GM18502 (cell line): ENCODE results near the gene IPCEF1.
"Not testable (repeated sequence)": the region's sequence is repeated elsewhere in the genome, so short reads cannot be mapped to it uniquely, and the experiment has no call there.

Experiments
- ATAC-seq: cut with Tn5 transposase; IDR thresholded peaks from one replicate; pipeline ENCODE4 v1.9.1; 2021; ENCODE audit warnings: mild to moderate bottlenecking; ENCODE audit not compliant: unreplicated experiment, poor library complexity

IPCEF1 gene

DNA sequence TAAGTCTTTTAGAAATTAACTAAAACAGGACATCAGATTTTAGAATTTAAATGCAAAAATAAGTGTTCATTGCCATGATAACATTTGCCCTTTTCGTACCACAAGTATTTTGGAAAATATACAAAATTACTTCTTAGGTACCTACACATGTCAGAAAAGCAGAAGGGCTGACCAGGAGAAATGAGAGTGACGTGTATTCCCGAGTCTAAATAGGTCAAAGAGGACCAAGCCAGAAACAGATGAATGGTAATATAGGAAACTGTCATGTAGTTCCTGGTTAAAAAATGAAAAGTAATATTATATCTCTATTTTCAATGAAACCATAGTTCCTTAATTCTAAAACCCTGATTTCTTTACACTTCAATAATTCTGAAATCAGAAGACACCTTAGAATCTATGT is 126.2 kb downstream of the IPCEF1 start:
- ATAC-seq, result no peak

DNA sequence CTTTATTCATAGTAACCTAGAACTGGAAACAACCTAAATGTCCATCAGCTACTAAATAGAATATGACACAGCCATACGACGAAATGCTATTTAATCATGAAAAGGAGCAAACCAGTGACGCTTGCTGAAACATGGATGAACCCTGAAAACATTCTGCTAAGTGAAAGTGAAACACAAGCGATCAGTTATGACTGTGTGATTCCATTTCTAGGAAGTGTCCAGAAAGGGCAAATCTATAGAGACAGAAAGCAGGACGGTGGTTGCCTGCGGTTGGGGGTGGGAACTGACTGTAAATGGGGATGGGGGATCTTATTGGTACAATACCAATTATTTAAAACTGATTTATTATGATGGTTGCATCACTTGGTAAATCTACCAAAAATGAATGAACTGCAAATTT is 126.8 kb downstream of the IPCEF1 start:
- peak; percentile 79 for ATAC-seq

DNA sequence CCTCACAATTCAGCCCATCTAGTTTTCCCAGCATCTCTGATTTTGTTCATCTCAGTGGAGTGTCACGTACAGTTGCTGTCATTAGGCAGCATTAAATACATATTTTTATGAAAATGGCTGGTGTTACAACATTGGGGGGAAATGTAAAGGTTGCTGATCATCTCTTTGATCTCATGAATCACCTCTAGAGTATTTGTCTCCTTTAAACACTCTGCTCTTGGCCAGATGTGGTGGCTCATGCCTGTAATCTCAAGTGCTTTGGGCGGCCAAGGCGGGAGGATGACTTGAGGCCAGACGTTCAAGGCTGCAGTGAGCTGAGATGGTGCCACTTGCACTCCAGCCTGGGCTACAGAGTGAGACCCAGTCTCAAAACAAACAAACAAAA is 128.1 kb downstream of the IPCEF1 start:
- no peak for ATAC-seq

DNA sequence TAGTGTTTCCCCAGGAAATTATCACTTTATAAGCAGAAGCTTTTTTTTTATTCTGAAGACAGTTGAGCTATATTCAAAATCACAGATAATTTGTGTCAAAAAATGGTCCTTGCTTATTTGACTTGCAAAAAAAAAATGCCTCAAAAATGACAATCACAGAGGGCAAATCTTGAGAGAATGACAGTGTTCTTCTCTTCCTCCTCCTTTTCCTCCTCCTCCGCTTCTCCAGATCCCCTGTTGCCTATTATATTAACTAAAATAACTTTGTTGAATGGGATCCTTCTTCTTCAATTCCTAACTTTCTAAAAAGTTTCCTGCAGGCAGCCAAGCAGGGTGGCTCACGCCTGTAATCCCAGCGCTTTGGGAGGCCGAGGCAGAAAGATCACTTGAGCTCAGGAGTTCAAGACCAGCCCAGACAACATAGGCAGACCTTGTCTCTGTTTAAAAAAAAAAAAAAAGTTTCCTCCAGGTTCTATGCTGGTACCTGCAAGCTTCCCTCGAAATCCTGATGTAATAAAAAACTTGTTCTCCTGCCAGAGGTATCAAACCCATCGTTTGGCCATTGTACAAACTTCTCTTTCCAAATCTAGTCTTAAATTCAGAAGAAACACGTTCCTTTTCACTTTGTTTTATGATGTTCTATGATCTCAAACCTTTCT is 128.6 kb downstream of the IPCEF1 start:
- ATAC-seq, result no peak

DNA sequence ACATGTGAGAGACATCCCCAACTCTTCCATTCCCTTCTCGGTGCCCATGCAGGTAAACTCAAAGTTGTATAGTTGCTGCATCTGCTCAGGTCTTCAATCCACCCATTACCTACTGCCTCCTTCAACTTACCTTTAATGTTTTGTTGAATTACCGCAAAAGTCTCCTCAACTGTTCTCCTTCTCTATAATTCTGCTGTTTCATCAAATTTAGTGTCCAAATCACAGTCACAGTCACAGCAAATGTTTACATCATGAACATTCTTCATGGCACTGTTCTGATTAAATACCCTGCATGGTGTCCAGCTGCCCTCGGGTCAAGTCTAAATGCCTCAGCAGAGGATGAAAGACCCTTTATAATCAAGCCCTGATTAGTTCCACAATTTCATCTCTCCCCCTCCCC is 130.1 kb downstream of the IPCEF1 start:
- no peak for ATAC-seq

DNA sequence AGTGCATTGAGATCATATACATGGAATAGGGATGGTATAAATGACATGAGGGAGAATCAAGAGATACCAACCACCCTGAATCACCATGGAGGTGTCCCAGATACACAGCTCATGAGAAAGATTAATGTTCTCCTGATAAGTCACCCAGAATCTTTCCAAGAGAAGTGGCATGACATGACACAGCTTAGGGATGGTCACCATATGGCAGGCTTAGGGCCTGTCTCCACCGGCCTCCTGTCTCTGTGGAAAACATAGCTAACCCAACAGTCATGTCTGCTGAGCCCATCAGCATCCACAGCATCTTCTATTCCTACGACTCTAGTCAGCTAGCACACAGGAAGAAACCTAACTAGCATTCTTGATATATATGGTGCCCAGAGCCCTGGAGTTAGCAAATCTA is 133.3 kb downstream of the IPCEF1 start:
- ATAC-seq, result no peak

DNA sequence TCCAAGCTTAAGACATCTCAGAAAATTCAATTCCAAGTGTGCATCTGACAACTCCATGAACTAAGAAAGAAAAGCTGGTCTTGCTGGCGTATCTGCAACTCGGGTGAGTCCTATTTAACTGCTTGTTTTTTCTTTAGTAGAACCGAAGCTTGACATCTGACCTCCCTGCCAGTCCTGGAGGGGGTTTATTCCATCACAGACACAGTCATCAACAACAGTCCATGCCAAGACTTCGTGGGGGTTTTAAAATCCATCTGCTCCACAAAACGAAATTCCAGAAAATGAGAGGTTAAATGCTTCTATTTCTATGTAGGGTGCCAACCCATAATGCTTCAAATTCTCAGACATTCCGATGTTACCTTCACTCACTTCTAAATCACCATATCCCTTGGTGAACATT is 133.9 kb downstream of the IPCEF1 start:
- no peak for ATAC-seq

DNA sequence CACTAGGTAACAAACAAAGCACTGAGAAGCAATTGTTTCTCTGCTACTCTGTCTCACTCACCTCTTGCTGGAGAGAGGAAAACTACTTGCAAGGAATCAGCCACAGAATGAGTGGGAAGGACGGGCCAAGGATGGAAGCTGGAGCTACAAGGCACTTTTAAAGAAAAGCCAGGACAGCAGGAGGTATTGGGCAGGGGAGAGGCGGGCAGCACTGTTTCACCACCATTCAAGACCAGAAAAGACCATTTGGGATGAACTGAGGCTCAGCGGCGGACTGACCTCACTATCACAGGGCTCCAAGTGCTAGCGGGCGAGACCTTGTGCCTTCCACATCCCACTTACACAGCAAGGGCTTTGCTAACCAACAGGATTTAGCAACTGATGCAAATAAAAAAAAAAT is 137.4 kb downstream of the IPCEF1 start:
- ATAC-seq, result no peak

DNA sequence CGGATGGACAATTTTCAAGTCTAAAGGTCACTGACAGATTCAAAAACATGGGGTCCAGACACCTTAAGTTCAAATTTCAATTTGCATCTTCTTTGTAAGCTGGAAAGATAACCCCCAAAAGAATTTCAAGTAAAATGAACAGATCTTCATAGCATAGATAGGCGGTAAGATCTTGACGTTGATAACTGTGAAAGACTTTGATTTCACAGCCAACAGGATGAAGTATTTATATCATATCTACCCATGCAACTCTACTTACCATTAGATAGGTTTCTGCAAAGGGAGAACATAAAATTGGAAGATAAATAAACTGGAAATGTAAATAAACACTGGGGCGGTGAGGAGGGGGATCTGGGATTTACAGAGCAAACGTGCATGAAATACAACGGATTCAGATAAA is 137.8 kb downstream of the IPCEF1 start:
- no peak for ATAC-seq

DNA sequence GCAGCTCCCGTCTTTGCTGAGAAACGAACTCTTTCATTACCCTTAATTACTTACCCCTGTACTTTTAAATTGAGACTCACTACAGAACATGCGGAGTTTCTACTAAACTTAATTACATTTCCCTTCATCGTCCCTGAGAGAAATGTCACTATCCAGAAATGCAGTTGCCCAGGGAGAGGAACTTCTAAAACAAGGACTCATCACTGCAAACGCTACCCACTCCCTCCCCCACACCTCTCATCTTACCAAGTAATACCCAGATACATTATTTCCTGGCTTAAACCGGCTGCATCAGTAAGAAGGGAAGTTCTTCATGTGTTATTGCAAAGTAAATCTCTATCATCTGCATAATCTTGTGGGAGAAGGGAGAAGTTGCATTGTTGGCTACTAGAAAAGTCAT is 138.3 kb downstream of the IPCEF1 start:
- ATAC-seq, result no peak

DNA sequence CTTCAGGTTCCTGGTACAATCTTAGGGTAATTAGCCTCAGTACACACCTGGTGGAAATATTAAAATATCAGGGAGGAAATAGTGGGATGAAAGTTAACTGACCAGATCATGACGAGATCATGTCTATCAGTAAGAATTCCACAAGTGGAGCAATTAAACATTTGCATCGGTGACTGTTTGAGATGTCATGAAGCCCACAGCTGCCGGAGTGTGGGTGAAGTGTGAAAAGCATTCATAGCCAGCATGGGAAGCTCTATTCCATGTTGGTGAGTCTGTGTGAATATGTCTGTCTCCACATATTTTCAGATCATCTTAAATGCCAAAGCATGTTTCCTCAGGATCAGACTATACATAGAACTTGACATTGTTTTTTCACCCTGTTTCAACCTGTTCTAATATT is 142.8 kb downstream of the IPCEF1 start:
- no peak for ATAC-seq

DNA sequence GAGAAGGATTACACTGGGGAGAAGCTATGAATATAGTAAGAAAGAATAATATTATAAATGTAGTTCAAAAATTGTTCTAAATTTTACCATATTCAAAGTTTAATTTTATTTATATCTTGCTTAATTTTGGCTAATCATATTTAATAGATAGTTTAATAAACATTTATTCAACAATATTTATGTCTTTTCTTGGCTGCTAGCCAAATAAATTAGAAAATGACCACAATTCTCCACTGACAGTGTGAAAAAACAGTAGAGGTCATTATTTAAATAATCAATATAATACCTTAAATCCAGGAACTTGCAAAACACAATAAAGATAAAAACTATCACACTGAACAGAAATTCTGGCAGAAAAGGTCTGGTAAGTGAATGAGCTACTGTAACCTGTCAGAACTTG is 145.9 kb downstream of the IPCEF1 start:
- no peak for ATAC-seq

DNA sequence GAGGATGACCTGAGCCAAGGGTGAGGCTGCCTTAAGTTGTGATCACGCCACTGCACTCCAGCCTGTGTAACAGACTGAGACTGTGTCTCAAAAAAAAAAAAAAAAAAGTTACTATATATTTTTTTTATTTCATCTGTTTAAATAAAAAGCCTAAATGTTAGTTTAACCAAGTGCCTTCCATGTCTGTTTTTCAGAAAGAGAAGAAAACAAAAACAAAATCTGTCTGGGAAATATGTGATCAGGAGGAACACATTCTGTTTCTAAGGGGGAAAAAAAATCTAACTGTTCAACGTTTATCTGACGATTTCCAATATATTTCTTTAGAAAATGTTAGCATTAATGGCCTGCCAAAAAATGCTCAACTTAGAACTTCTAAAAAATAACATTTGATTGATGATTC is 147.0 kb downstream of the IPCEF1 start:
- ATAC-seq, result no peak

DNA sequence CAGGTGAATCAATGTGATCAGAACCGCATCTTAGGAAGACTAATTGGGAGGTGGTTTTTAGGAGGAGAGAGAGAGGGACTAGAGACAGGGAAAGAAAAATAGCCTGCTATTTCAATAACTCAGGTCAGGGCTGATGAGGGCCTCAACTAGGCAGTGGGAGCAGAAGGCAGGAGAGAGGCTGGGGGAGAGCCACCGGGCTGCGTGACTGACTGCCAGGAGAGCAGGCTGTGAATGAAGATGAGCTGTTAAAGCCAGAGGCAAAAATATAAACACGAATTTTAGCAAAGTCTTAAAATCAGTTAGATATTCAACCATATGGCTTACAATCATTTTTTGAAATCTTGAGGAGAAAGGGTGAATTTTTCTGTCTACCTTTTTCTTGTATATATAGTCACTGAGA is 149.6 kb downstream of the IPCEF1 start:
- no peak for ATAC-seq

DNA sequence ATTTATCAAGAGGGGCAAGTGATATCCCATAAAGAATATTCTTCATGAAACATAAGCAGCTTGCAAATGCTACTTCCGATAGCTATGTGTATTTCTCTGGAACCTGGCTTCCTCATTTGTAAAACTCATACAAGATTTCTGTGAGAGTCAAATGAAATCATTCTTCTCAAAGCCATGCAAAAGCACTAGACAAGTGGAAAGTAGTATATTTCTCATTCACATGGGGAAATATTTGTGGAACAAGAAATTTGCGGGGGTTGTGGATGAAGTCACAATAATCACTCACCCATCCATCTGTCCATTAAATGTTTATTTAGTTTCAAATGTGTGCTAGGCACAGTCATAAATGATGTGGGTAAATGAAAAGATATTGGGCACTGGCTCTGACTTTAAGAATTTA is 150.5 kb downstream of the IPCEF1 start:
- no peak for ATAC-seq

DNA sequence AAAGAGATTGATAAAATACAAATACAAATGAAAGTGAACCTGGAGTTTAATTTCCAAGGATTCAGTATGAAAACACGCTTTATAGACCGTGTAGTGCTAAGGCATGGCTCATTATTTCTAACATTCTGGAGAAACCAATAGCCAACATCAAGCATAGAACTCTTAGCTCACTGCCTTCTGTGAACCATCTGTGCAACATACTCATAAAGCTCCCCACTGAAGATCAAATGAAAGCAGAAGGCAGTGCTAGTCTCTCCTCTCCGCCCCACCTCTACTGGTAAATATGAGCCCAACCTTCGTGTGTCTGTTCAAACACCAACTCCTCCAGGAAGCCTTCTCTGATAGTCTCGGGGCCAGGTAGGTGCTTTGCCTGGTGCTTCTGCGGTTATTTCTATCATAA is 153.6 kb downstream of the IPCEF1 start:
- ATAC-seq, result no peak

DNA sequence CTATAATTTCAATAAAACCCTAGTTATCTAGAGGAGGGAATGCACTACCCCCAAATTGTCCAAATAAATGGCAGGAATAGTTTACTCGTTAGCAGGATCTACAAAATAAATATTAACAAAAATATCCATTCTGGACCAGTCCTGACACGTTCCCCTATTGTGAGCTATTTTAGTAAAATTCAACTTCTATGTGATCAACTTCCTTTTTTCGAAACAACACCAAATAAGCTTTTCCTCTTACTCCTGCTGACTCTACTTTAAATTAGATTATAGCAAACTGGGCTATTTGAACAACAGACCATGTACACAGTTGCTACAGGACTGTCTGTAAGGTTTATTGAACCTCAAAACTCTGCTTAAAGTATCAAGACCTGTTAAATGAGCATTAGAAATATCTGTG is 154.3 kb downstream of the IPCEF1 start:
- ATAC-seq, result no peak

DNA sequence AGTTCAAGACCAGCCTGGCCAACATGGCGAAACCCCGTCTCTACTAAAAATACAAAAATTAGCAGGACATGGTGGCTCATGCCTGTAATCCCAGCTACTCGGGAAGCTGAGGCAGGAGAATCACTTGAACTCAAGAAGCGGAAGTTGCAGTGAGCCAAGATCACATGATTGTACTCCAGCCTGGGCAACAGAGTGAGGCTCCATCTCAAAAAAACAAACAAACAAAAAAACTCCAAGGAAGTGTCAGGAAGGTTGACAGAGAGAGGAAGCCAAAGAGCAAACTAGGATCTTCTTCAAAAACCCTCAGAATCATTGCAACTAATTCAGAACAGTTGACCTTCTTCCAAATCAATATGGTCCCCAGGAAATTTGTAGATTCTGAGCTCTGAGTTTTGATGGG is 154.9 kb downstream of the IPCEF1 start:
- ATAC-seq, result not testable (repeated sequence)

DNA sequence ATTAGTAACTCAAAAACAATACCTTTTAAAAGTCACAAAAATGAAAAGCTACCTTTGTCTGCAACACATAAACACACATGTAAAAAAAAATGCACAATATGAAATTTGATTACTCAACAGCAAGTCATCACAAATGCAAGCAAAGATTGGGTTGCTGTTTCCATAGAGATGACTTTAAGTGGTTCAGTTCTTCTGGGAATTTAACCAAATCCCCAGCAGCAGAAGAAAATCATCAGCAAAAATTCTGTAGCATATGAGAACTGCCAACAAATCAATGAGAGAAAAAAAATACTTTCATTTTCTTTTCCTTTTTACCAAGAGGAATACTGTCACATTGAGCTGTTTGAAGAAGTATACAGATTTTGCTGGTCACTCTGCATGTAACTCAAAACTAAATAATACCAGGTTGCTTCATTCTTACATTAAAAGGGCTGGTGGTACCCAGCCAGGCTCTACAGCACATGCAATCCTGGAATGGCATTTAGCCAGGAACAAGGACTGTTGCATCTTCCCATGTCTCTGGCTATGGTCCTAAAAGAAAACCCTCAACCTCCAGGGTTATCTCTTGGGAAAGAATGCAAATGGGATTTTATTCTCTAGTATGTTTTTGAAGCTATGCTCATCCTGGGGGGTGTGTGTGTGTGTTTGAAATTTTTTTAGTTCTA is 159.3 kb downstream of the IPCEF1 start:
- ATAC-seq, result no peak

DNA sequence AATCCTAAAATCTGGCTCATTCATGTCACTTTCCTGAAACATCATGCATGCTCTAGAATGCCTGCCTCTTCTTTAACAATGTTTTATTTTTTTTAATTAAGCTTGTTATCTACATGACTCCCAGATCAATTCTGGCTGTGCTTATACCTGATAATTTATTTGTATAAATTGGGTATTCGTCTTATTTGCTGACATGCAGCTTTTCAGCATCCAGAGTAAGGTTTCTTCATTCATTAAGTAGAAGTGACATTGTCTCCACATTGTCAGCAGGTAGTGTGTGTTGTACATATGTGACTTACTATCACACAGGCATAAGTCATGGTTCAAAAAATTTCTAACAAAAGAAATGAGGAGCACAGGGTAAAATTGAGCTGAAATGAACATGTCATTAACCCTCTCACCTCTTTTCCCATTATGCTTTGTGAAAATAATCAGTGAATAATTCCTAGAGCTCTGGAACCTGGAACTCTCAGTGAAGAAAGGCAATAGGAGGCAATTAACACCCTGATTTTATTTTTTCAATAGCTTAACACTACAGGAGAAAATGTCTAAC is 160.2 kb downstream of the IPCEF1 start:
- ATAC-seq, result no peak

DNA sequence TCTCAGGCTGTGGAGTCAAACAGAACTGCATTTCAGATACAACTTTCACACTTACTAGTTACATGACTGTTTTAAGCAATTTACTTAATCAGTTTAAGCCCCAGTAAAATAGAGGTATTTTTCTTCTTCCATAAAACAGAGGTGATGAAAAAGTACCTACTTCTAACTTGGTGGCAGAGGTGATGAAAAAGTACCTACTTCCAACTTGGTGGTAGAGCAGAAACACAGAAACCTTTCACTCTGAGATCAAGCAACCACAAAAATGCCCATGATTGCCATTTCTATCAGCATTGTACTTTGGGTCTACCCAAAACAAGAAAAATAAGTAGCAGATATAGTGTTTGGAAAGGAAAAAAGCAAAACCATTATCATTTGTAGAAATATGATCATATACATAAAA is 168.9 kb downstream of the IPCEF1 start:
- ATAC-seq, result no peak

DNA sequence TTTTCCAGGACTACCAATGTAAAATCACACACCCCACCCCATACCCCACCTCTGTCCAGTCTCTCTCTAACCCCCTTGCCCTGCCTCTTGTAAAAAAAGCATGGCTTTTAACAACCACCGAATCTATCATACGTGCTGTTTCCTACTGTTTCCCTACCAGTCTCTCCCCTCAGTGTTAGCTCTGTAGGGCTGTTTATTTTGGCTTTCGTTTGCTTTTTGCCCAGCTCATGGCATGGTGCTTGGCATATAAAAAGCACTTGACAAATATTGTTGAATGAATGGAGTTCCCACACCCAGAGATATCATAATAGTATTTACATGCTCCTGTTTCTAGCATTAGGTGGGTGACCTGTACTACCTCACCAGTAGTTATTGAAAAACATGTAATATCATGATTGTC is 169.4 kb downstream of the IPCEF1 start:
- ATAC-seq, result no peak
